Measurements from ENCODE around the gene OR52D1.

The OR52D1 gene

GRCh38 chr11:5488385-5488784 is at the start of gene OR52D1:
TSS of gene OR52D1 (plus strand) at chr11:5488685. CDS start at chr11:5488707, 22 bp downstream.
- Mint-ChIP-seq H3K36me3 (ENCODE audit: insufficient read depth) (no peaks in the 10 kb centered on the region), H3K4me1 (no peaks in the 10 kb centered on the region), H3K9me3 (no peaks in the 10 kb centered on the region), H3K27ac (ENCODE audit: low read depth) (no peak within 1 kb of the TSS), H3K4me3 (no peak within 1 kb of the TSS), H3K27me3 (peaks cover 17% of the 10 kb centered on the region)
- ATAC-seq (replicated peaks; ENCODE audit: extremely low read depth, poor library complexity, severe bottlenecking), result no peak
- no peak for DNase-seq (ENCODE audit: low spot score in 2 of 2)

- no peak for DNase-seq (ENCODE audit: low spot score in 2 of 2)
- H3K27ac Mint-ChIP-seq (ENCODE audit: low read depth), result no peak within 1 kb of the TSS
- no peaks in the 10 kb centered on the region for H3K4me1 Mint-ChIP-seq
- no peaks in the 10 kb centered on the region for H3K9me3 Mint-ChIP-seq
- no peak for ATAC-seq (replicated peaks; ENCODE audit: extremely low read depth, poor library complexity, severe bottlenecking)
- H3K36me3 Mint-ChIP-seq (ENCODE audit: insufficient read depth), result no peaks in the 10 kb centered on the region
- peaks cover 27% of the 10 kb centered on the region for H3K27me3 Mint-ChIP-seq
- no peak within 1 kb of the TSS for H3K4me3 Mint-ChIP-seq
These were observed 47.1 kb upstream of the OR52D1 start, which contains the start of gene OR51I1 for GRCh38 chr11:5441414-5441813. TSS of gene OR51I1 (minus strand) at chr11:5441514. CDS start at chr11:5441514, 0 bp downstream.

DNA sequence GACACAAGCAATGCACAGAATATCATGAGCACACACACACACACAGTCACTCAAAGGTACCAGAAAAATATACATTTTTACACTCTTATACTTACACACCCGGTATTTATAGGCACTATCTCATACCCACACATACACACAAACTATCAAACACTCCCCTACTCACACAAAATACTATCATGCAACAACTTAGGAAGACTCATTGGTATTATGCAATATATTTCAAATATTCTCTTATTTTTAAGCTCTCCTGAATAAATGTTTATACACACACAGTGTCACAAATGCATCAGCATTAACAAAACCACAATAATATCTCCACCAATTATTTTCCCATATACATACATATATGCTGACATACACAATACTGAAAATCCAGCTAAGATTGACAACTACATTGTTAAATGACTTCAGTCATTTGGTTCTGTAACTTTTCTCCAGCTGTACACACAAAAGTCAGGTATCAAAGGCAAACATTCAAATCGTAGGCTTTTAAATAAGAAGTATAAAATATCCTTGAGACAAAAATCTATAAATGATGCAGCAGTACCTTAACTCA is 44.6 kb upstream of the OR52D1 start:
- Mint-ChIP-seq H3K4me3 (no peak overlapping the region), H3K36me3 (ENCODE audit: insufficient read depth) (no peaks in the 10 kb centered on the region), H3K27ac (ENCODE audit: low read depth) (no peak overlapping the region), H3K4me1 (no peaks in the 10 kb centered on the region), H3K27me3 (peaks cover 39% of the 10 kb centered on the region), H3K9me3 (no peaks in the 10 kb centered on the region)
- ATAC-seq (replicated peaks; ENCODE audit: extremely low read depth, poor library complexity, severe bottlenecking) (no peak), DNase-seq (ENCODE audit: low spot score in 2 of 2) (no peak)

DNA sequence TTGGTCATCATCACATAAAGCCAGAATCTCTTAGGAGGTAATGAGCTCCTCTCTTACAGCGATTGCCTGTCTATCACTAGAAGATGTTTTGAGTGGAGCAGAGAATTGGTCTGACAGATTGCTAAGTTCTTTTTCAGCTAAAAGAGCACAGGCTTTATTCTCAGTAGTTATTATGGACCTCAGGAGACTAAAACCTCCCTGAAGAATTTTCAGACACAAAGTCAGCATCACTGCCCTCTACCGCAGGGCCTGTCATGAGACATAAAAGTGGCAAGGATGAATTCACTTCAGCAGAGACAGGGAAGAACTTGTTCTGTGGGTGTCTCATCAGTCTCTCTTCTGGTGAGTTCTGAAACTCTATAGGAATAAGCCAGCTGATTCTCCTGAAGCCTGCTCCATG is 39.5 kb upstream of the OR52D1 start, which contains the start of gene OR51I2:
OR51I2 (plus strand) TSS at position 301 of the 400 bp plus-strand sequence. CDS start 4,166 bp downstream, outside the sequence.
- peaks cover 51% of the 10 kb centered on the region for H3K27me3 Mint-ChIP-seq

DNA sequence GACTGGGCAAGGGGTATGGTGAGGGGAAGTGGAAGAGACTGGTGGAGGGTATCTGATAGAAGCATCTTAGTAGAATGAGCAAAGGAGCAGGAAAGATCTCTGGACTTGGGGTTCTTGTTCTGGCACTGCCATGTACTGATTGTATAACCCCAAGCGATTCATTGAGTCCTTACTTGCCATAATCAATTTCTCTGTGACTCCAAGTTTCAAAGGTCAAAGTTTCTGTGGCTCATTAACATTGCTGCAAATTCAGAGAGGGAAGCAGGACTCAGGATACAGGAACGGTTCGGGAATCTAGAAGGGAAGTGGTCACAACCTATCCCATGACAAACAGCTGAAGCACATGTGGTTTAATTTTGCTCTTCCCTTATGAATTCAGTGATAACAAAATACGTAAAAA is 39.1 kb upstream of the OR52D1 start:
- DNase-seq (ENCODE audit: low spot score in 2 of 2), result no peak
- Mint-ChIP-seq H3K4me3 (no peak overlapping the region), H3K36me3 (ENCODE audit: insufficient read depth) (no peaks in the 10 kb centered on the region), H3K27ac (ENCODE audit: low read depth) (no peak overlapping the region), H3K9me3 (no peaks in the 10 kb centered on the region), H3K27me3 (peaks cover 48% of the 10 kb centered on the region), H3K4me1 (no peaks in the 10 kb centered on the region)
- ATAC-seq (replicated peaks; ENCODE audit: extremely low read depth, poor library complexity, severe bottlenecking), result no peak

More for the DNA sequence above, 39.5 kb upstream of the OR52D1 start, which contains the start of gene OR51I2:
- Mint-ChIP-seq H3K4me1 (no peaks in the 10 kb centered on the region), H3K27ac (ENCODE audit: low read depth) (no peak within 1 kb of the TSS), H3K36me3 (ENCODE audit: insufficient read depth) (no peaks in the 10 kb centered on the region), H3K9me3 (no peaks in the 10 kb centered on the region), H3K4me3 (no peak within 1 kb of the TSS)
- DNase-seq (ENCODE audit: low spot score in 2 of 2) (no peak), ATAC-seq (replicated peaks; ENCODE audit: extremely low read depth, poor library complexity, severe bottlenecking) (no peak)

- H3K27me3 Mint-ChIP-seq, result peaks cover 16% of the 10 kb centered on the region
- no peaks in the 10 kb centered on the region for H3K9me3 Mint-ChIP-seq
- DNase-seq (ENCODE audit: low spot score in 2 of 2) (no peak), ATAC-seq (replicated peaks; ENCODE audit: extremely low read depth, poor library complexity, severe bottlenecking) (no peak)
- H3K4me3 Mint-ChIP-seq, result no peak overlapping the region
- no peak overlapping the region for H3K27ac Mint-ChIP-seq (ENCODE audit: low read depth)
- no peaks in the 10 kb centered on the region for H3K36me3 Mint-ChIP-seq (ENCODE audit: insufficient read depth)
- no peaks in the 10 kb centered on the region for H3K4me1 Mint-ChIP-seq
These were observed 27.4 kb upstream of the OR52D1 start for GRCh38 chr11:5460983-5461621.

DNA sequence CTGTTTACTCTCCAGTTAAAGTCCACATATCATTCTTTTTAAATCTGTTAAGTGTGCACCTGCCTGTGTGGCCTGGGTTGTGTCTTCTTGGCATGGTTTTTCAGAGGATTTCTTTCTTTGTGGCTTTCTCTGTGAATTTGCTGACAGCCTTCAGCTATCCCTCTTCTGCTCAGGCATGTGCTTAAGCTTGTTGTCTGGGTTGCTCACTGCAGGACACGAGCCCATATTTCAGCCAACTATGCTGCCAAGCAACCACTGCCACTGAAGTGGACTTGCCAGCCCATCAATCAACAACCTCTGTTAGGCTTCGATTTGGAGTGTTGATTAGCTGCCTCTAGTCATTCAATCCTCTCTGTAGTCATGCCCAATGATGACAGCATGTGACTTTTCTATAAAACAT is 21.0 kb upstream of the OR52D1 start:
- no peak for ATAC-seq (replicated peaks; ENCODE audit: extremely low read depth, poor library complexity, severe bottlenecking)
- H3K27ac Mint-ChIP-seq (ENCODE audit: low read depth), result no peak overlapping the region
- H3K27me3 Mint-ChIP-seq, result peaks cover 41% of the 10 kb centered on the region
- DNase-seq (ENCODE audit: low spot score in 2 of 2), result no peak
- H3K4me1 Mint-ChIP-seq, result no peaks in the 10 kb centered on the region
- no peak overlapping the region for H3K4me3 Mint-ChIP-seq
- no peaks in the 10 kb centered on the region for H3K36me3 Mint-ChIP-seq (ENCODE audit: insufficient read depth)
- no peaks in the 10 kb centered on the region for H3K9me3 Mint-ChIP-seq

GRCh38 chr11:5473921-5474320 is 14.6 kb upstream of the OR52D1 start:
- H3K36me3 Mint-ChIP-seq (ENCODE audit: insufficient read depth), result no peaks in the 10 kb centered on the region
- ATAC-seq (replicated peaks; ENCODE audit: extremely low read depth, poor library complexity, severe bottlenecking) (no peak), DNase-seq (ENCODE audit: low spot score in 2 of 2) (no peak)
- H3K27ac Mint-ChIP-seq (ENCODE audit: low read depth), result no peak overlapping the region
- H3K9me3 Mint-ChIP-seq, result no peaks in the 10 kb centered on the region
- no peaks in the 10 kb centered on the region for H3K4me1 Mint-ChIP-seq
- H3K27me3 Mint-ChIP-seq, result peaks cover 70% of the 10 kb centered on the region
- H3K4me3 Mint-ChIP-seq, result no peak overlapping the region

- ATAC-seq (replicated peaks; ENCODE audit: extremely low read depth, poor library complexity, severe bottlenecking) (no peak), DNase-seq (ENCODE audit: low spot score in 2 of 2) (no peak)
- Mint-ChIP-seq H3K36me3 (ENCODE audit: insufficient read depth) (no peaks in the 10 kb centered on the region), H3K27me3 (peaks cover 48% of the 10 kb centered on the region), H3K27ac (ENCODE audit: low read depth) (no peak overlapping the region), H3K4me1 (no peaks in the 10 kb centered on the region), H3K4me3 (no peak overlapping the region), H3K9me3 (no peaks in the 10 kb centered on the region)
These were observed 12.2 kb upstream of the OR52D1 start for GRCh38 chr11:5476186-5476819.

- H3K36me3 Mint-ChIP-seq (ENCODE audit: insufficient read depth), result no peaks in the 10 kb centered on the region
- no peaks in the 10 kb centered on the region for H3K9me3 Mint-ChIP-seq
- no peaks in the 10 kb centered on the region for H3K4me1 Mint-ChIP-seq
- peaks cover 17% of the 10 kb centered on the region for H3K27me3 Mint-ChIP-seq
- DNase-seq (ENCODE audit: low spot score in 2 of 2) (no peak), ATAC-seq (replicated peaks; ENCODE audit: extremely low read depth, poor library complexity, severe bottlenecking) (no peak)
- no peak overlapping the region for H3K4me3 Mint-ChIP-seq
- no peak overlapping the region for H3K27ac Mint-ChIP-seq (ENCODE audit: low read depth)
These were observed 2.5 kb upstream of the OR52D1 start for GRCh38 chr11:5486003-5486402.

DNA sequence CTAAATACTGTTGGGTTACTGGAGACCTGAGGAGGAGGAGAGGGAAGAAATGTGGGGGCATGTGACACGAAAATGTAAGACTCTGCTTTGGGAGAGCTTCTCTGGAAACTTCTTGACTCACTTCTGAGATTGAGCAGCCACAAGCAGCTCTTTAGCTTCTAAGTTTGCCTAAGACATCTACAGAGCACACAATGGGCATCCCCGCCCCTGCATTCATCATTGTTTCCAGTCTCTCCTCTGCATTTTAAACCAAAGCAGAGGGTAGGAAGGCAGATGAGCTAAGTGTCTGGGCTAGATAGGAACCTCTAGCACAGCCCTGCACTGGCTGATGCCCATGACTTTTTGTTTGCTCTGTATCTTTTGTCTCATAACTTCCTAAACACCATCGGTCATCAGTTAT is 2.1 kb upstream of the OR52D1 start:
- no peaks in the 10 kb centered on the region for H3K4me1 Mint-ChIP-seq
- no peak overlapping the region for H3K4me3 Mint-ChIP-seq
- H3K9me3 Mint-ChIP-seq, result no peaks in the 10 kb centered on the region
- no peak for DNase-seq (ENCODE audit: low spot score in 2 of 2)
- H3K27me3 Mint-ChIP-seq, result peaks cover 17% of the 10 kb centered on the region
- ATAC-seq (replicated peaks; ENCODE audit: extremely low read depth, poor library complexity, severe bottlenecking), result no peak
- H3K27ac Mint-ChIP-seq (ENCODE audit: low read depth), result no peak overlapping the region
- H3K36me3 Mint-ChIP-seq (ENCODE audit: insufficient read depth), result no peaks in the 10 kb centered on the region

GRCh38 chr11:5488798-5489399 is 414 bp downstream of the OR52D1 start:
- Mint-ChIP-seq H3K4me1 (no peaks in the 10 kb centered on the region), H3K9me3 (no peaks in the 10 kb centered on the region), H3K27me3 (peaks cover 17% of the 10 kb centered on the region), H3K4me3 (no peak overlapping the region), H3K27ac (ENCODE audit: low read depth) (no peak overlapping the region), H3K36me3 (ENCODE audit: insufficient read depth) (no peaks in the 10 kb centered on the region)
- ATAC-seq (replicated peaks; ENCODE audit: extremely low read depth, poor library complexity, severe bottlenecking), result no peak
- no peak for DNase-seq (ENCODE audit: low spot score in 2 of 2)
